ENCODE data around the gene SLC4A2.

SLC4A2 gene

DNA sequence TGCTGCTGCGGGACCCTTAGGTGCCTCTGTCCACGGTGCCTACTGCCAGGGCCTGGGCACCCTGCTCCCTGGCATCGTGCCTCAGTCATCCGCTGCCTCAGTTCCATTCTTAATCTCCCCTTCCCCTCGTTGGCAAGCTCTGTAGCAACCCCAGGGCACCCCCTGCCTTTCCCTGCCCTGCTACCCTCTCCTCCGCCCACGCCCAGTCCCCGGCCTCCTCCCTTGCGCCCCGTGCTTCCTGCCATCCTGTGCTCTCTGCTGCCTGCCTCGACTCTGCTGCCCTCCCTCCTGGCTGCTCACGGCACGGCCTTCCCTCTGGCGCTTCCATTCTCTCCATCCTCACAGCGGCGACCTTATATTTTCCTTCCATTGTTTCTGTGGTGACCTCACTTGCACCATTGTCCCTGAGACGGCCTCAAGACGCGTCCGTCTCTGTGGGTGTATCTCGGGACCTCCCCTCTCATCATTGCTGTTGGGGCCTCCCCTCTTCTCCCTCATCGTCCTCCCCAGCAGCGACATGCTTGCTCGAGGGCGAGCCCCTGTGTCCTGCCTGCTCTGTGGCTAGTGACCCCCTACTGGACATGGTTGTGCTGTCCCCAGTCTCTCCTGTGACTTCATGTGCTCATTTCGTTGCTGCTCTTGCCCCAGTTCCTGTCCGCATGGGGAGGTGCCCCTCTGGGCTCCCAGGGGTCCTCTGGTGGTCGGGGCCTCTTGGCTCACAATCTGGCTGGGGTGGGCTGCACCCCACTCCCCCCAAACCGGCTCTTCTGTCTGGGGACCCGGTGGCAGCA is 62.2 kb downstream of the SLC4A2 start:
- ChIA-PET CTCF (interaction anchor here (0.8 to 4.7 kb wide), 7 partner anchors 8 to 159 kb away, joined by 3 to 85 read pairs (median 4); no protein-coding TSS in a partner anchor), POLR2A (interaction anchor here (0.8 kb wide), 1 partner anchor 12 kb away, joined by 3 read pairs; no protein-coding TSS in a partner anchor)
- H3K4me3 ChIP-seq (ENCODE audit: low read depth, low read length), result no peak overlapping the region
- TF ChIP-seq, protein P1, sequence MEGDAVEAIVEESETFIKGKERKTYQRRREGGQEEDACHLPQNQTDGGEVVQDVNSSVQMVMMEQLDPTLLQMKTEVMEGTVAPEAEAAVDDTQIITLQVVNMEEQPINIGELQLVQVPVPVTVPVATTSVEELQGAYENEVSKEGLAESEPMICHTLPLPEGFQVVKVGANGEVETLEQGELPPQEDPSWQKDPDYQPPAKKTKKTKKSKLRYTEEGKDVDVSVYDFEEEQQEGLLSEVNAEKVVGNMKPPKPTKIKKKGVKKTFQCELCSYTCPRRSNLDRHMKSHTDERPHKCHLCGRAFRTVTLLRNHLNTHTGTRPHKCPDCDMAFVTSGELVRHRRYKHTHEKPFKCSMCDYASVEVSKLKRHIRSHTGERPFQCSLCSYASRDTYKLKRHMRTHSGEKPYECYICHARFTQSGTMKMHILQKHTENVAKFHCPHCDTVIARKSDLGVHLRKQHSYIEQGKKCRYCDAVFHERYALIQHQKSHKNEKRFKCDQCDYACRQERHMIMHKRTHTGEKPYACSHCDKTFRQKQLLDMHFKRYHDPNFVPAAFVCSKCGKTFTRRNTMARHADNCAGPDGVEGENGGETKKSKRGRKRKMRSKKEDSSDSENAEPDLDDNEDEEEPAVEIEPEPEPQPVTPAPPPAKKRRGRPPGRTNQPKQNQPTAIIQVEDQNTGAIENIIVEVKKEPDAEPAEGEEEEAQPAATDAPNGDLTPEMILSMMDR (IDR thresholded peaks at IDR 0.05; ENCODE audit: insufficient read depth, low read length, missing control alignments), result no peak
- DNase-seq (ENCODE audit: low read depth, low spot score), result no peak

DNA sequence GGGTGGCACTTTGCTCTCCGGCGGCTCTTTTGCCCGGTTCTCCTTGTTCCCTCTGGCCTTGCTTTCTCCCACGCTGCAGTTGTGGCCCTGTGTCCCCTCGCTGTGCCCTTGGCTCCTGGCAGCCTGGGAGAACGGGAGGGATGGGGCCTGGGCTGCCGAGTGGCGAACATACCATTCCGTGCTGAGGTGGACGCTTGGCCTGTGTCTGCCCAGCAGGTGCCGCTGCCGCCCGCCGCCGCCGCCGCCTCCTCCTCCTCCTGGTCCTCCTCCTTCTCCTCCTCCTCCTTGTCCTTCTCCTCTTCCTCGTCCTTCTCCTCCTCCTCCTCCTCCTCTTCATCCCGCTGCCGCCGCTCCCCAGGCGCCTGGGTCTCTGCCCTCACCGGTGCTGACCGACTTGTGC is 62.9 kb downstream of the SLC4A2 start:
- DNase-seq (ENCODE audit: low read depth, low spot score), result no peak
- no peak overlapping the region for H3K4me3 ChIP-seq (ENCODE audit: low read depth, low read length)
- ChIA-PET CTCF (interaction anchor here (1.0 to 5.0 kb wide), 8 partner anchors 9 to 160 kb away, joined by 3 to 85 read pairs (median 13); partner anchors contain the start of gene GBX1), POLR2A (no interaction called here)
- TF ChIP-seq, protein P1 (IDR thresholded peaks at IDR 0.05; ENCODE audit: insufficient read depth, low read length, missing control alignments), result peak; percentile 10

DNA sequence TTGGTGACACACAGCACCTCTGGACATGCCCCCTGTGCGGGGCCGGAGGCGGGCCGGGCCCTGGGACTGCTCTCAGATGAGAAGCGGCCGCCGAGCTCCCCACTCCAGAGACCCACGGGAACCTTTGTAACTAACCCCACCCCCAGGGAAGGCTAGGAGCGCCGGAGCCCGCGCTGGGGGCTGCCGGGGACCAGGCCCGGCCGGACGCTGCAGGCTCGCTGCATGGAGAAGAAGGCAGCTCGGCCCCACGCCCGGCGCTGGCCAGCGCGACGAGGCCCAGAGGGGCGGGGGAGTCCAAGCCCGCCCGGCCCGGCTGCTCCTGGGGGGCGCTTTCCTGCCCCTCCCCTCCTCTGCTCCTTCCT is 63.4 kb downstream of the SLC4A2 start:
- ChIA-PET CTCF (interaction anchor here (1.0 to 5.0 kb wide), 12 partner anchors 10 to 187 kb away, joined by 3 to 85 read pairs (median 6); partner anchors contain the start of gene GBX1), POLR2A (no interaction called here)
- no peak for DNase-seq (ENCODE audit: low read depth, low spot score)
- no peak overlapping the region for H3K4me3 ChIP-seq (ENCODE audit: low read depth, low read length)
- TF ChIP-seq, protein P1 (IDR thresholded peaks at IDR 0.05; ENCODE audit: insufficient read depth, low read length, missing control alignments), result no peak

DNA sequence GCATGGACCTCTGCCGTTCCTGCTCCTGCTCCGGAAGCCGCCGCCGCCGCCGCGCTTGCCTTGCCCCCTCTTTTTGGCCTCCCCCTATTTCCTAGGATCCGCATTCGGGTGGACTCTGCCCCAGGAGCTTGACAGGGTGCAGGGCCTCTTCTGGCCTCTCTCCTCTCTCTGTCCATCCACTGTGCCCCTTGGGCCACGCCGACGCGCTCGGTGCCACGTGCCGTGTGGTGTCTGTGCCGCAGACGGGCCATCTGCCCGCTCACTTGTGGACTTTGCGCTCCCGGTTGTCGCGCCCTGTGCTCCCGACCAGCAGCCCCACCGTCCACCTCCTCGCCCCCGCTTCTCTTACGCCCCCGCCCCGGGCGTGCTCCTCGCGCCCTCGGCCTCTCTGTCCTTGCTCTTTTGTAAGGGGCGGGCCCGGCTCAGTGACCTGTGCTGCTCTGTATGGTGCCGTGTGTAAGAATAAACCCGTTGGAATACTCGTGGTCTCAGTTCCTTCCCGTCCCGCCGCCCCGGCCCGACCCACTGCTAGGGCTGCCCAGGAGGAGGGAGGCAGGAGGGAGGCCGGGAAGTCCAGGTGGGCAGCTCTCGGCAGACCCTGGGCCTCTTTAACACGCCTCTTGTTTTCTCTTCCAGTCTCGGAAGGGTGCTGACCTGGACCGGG is 63.9 kb downstream of the SLC4A2 start:
- ChIA-PET CTCF (interaction anchor here (0.6 to 5.0 kb wide), 45 partner anchors 10 to 187 kb away, joined by 3 to 85 read pairs (median 4); partner anchors contain the start of genes ABCF2, CHPF2 and GBX1), POLR2A (no interaction called here)
- no peak overlapping the region for H3K4me3 ChIP-seq (ENCODE audit: low read depth, low read length)
- TF ChIP-seq, protein P1 (IDR thresholded peaks at IDR 0.05; ENCODE audit: insufficient read depth, low read length, missing control alignments), result no peak
- DNase-seq (ENCODE audit: low read depth, low spot score), result no peak

DNA sequence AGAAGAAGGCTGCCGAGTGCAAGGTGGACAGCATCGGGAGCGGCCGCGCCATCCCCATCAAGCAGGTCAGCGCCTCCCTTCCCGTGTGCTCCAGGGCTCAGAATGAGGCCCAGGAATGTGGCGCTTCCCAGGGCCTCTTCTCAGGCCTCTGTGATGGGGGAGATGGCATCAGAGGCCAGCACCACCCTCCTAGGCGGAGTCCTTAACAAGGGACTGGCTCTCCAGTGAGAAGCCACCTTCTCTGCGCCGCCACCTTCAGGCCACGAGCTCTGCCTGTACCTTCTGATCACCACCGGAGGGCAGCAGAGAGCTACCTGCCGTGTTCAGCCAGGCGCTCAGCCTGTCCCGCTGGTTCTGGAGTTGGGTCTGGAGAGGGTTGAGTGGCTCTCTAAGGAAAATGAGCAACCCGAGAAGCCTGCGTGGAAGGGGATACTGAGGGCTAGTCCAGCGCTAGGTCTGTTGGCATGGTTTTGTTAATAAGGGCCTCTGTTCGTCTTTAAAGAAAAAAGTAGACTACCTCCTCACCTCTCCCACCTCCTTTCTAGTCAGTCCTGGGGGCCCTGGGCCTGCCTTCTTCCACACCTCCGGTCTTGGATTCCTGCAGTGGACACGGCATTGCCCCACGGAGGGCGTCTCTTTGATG is 64.6 kb downstream of the SLC4A2 start:
- CTCF ChIA-PET, result interaction anchor here (0.6 to 5.0 kb wide), 48 partner anchors 9 to 228 kb away, joined by 3 to 85 read pairs (median 4); partner anchors contain the start of genes ABCF2, CHPF2 and GBX1
- DNase-seq (ENCODE audit: low read depth, low spot score), result no peak
- POLR2A ChIA-PET, result interaction anchor here (0.6 kb wide), 1 partner anchor 123 kb away, joined by 3 read pairs; no protein-coding TSS in a partner anchor
- TF ChIP-seq, protein P1 (IDR thresholded peaks at IDR 0.05; ENCODE audit: insufficient read depth, low read length, missing control alignments), result peak; percentile 100
- H3K4me3 ChIP-seq (ENCODE audit: low read depth, low read length), result no peak overlapping the region
